Subcutaneous adipose tissue (tissue), 4 donors: ENCODE results near the gene KPNA1. TPM values are rescaled to one million over a fixed set of nuclear protein-coding genes. Genes with fewer than 3 reads are reported as not detected.

ENCODE experiments used
- total RNA-seq, 4 donors: library from RNA; depleted of rRNA; stranded (reverse); fragments of >200 nt; gene quantifications; one replicate each; pipeline ENCODE4 v1.1.0, GENCODE V29; 2016
- TF ChIP-seq, protein P1 (sequence below): fragments of 450-650 bp; IDR thresholded peaks from one replicate; pipeline ENCODE4 v1.5.1; 2016; ENCODE audit warnings: low read depth, mild to moderate bottlenecking, control low read depth, antibody characterized with exemption, moderate library complexity

The KPNA1 gene
- total RNA-seq, 4 donors from 2014 or later: 35.9 to 54.8 (median 42.4) TPM

DNA sequence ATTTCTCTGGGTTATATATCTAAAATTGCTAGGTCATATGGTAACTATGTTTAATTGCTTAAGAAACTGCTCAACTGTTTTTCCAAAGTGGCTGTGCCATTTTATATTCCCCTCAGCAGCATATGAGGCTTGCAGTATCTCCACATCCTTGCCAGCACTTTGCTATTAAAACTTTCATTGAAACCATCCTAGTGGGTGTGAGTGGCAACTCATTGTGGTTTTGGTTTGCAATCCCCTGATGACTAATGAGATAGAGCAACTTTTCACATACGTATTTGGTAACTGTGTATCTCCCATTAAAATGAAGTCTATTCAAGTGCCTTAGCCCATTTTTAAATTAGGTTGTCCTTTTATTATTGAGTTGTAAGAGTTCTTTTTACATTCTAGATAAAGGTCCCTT, 17.3 kb downstream of the KPNA1 start:
- TF ChIP-seq, protein P1, sequence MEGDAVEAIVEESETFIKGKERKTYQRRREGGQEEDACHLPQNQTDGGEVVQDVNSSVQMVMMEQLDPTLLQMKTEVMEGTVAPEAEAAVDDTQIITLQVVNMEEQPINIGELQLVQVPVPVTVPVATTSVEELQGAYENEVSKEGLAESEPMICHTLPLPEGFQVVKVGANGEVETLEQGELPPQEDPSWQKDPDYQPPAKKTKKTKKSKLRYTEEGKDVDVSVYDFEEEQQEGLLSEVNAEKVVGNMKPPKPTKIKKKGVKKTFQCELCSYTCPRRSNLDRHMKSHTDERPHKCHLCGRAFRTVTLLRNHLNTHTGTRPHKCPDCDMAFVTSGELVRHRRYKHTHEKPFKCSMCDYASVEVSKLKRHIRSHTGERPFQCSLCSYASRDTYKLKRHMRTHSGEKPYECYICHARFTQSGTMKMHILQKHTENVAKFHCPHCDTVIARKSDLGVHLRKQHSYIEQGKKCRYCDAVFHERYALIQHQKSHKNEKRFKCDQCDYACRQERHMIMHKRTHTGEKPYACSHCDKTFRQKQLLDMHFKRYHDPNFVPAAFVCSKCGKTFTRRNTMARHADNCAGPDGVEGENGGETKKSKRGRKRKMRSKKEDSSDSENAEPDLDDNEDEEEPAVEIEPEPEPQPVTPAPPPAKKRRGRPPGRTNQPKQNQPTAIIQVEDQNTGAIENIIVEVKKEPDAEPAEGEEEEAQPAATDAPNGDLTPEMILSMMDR: no peak

DNA sequence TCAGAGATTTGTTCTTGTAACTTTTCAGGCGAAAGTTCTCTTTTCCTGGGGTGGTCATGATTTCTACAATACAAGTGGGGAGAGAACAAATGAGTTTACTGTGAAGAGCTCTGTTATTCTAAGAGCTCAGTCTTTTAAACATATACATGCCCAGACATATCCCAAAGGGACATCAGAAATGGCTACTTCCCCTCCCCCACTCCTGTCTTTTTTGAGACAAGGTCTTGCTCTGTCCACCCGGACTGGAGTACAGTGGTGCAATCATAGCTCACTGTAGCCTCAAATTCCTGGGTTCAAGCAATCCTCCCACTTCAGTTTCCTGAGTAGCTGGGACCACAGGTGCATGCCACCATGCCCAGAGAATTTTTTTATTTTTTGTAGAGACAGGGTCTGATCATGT, 18.2 kb downstream of the KPNA1 start:
- TF ChIP-seq, protein P1: no peak

DNA sequence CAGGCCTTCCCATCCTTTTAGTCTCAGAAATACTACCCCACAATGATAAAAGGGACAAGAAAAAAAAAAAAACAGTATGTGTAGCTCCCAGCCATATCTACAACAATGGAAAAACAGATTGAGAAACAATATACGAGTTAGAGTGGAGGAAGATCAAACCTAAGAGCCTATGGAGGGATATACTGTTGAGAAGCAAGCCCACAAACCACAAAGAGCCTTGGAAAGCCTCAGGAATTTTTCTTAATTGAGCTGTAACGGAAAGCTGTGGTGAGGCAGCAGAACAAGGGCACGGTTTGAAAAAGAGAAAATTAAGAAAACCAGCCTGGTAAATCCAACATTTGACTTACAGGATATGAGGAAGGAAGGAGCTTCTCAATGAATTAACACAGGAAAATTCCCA, 21.4 kb downstream of the KPNA1 start:
- TF ChIP-seq, protein P1: no peak

DNA sequence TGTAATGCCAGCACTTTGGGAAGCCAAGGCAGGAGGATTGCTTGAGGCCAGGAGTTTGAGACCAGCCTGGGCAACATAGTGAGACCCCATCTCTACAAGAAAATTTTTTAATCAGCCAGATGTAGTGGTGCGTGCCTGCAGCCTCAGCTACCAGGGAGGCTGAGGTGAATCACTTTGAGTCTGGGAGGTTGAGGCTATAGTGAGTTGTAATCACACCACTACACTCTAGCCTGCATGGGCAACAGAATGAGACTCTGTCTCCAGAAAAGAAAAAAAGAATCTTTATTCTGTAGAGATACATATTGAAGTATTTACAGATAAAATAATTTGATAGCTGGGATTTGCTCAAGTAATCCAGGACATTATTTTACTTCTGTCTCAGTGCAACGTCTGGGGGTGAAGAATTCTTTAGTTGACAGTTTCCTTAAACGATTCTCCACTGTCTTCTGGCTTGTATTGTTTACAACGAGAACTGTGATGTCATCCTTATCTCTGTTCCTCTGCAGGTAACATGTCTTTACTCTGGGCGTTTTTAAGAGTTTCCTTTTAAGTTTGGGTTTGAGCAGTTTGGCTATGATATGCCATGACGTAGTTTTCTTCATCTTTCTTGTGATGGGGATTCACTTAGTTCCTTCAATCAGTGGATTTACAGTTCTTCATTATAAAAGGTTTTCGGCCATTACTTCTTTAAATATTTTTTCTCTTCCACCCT, 26.3 kb downstream of the KPNA1 start:
- TF ChIP-seq, protein P1: no peak

DNA sequence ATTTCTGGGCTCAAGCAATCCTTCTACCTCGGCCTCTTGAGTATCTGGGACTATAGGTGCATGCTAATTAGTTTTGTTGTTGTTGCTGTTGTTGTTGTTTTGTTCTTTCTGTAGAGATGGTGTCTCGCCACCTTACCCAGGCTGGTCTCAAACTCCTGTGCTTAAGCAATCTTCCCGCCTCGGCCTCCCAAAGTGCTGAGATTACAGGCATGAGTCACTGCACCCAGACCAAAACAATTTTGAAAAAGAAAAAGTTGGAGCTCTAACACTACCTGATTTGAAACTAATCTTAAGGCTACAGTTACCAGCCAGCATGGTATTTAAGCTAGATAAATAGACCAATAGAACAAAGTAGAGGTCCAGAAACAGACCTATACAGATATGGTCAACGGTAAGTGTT, 29.8 kb downstream of the KPNA1 start:
- TF ChIP-seq, protein P1: no peak

DNA sequence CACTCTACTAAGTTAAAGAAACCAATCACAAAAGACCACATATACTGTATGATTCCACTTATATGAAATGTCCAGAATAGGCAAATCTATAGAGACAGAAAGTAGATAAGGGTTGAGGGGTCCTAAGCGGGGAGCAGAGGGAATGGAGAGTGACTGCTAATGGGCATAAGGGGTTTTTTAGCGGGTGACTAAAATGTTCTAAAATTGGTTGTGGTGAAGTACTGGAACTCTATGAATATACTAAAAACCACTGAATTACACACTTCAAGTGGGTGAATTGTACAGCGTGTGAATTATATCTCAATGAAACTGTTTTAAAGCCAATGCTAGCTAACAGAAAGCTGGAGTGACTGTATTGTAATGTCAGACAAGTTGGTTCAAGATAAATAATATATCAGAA, 33.3 kb downstream of the KPNA1 start:
- TF ChIP-seq, protein P1: no peak

DNA sequence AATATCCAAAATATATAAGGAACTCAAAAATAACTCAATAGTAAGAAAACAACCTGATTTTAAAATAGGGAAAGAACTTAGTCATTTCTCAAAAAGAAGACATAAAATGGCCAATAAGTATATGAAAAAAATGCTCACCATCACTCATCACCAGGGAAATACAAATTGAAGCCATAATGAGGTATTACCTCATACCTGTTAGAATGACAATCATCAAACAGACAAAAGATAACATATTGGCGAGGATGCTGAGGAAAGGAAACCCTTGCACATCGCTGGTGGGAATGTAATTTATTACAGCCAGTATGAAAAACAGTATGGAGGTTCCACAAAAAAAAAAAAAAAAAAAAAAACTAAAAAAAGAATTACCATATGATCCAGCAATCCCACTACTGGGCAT, 38.2 kb downstream of the KPNA1 start:
- TF ChIP-seq, protein P1: no peak
